Neural cell (in vitro differentiated cells): ENCODE measurements around the gene HAUS3.

Experiments used
- EP300 ChIP-seq: fragments of 450-650 bp; conservative IDR thresholded peaks from 2 replicates; pipeline ENCODE4 v1.6.1; 2014; ENCODE audit warnings: antibody characterized with exemption, mild to moderate bottlenecking, moderate library complexity; ENCODE audit not compliant: poor library complexity, severe bottlenecking
- EZH2 ChIP-seq: fragments of 200-600, 300-800 bp; shearing (Covaris generic), sonication (generic); IDR thresholded peaks from 2 replicates; pipeline ENCODE4 v1.6.1; 2014; ENCODE audit warnings: antibody characterized with exemption, low read length, borderline replicate concordance, mild to moderate bottlenecking; ENCODE audit not compliant: insufficient read depth, poor library complexity, severe bottlenecking
- MXI1 ChIP-seq: fragments of 450-650 bp; conservative IDR thresholded peaks from 2 replicates; pipeline ENCODE4 v1.6.1; 2014; ENCODE audit warnings: antibody characterized with exemption, mild to moderate bottlenecking; ENCODE audit not compliant: poor library complexity, severe bottlenecking
- POLR2AphosphoS5 ChIP-seq: IDR thresholded peaks from 2 replicates; pipeline ENCODE4 v1.6.1; 2012
- SMC3 ChIP-seq: fragments of 450-650 bp; conservative IDR thresholded peaks from 2 replicates; pipeline ENCODE4 v1.6.1; 2014; ENCODE audit warnings: antibody characterized with exemption, mild to moderate bottlenecking, moderate library complexity; ENCODE audit not compliant: poor library complexity
- TAF1 ChIP-seq: IDR thresholded peaks from 2 replicates; pipeline ENCODE4 v1.6.1; 2012; ENCODE audit warnings: low read depth
- TF ChIP-seq, protein P1 (sequence below): fragments of 450-650 bp; IDR thresholded peaks from 2 replicates; pipeline ENCODE4 v1.5.1; 2014; ENCODE audit warnings: antibody characterized with exemption, mild to moderate bottlenecking, moderate library complexity; ENCODE audit not compliant: poor library complexity, severe bottlenecking
- TF ChIP-seq, protein P2 (sequence below): IDR thresholded peaks from 2 replicates; pipeline ENCODE4 v1.6.1; 2012; ENCODE audit warnings: borderline replicate concordance

DNA sequence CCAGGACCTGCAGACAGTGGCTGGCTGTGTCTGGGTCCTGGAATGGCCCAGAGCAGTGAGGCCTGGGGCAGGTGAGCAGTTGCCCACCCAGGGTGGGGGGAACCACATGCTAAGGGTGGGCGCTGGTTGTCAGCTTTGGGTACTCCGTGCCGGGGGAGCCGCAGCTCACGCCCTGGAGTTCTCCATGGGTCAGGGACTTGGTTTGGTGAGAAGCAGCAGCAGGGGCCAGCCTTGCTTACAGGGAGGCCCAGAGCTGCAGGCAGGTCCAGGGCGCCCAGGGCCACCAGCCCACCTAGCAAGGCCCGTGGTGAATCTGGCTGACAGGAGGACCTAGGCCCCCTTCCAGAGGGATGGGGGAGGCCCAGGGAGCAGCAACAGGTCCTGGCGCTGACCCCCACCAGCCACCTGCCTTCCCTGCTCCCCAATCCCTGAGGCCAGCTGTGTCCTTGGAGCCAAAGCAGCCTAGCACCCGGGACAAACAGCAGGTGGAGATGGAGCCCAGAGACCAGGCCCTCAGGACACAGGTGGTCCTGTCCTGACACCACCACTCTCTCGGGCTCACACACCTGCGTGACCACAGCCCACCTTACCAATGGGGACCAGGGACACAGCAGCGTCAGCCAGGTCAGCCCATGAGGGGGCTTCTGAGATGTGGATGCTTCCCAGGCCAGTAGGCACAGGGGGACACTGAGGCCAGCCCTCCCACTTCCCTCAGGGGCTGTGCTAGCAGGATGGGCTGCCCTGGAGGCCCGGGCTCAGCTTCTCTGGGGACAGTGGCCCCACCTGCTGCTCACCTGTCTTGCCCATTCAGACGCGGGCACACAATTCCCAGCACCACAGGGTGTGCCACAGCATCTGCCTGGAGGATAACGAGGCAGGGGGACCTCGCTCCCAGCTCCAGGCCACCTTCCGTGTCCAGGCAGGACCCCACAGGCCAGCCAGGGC lies 16.4 kb upstream of the HAUS3 start:
- TF ChIP-seq, protein P1, sequence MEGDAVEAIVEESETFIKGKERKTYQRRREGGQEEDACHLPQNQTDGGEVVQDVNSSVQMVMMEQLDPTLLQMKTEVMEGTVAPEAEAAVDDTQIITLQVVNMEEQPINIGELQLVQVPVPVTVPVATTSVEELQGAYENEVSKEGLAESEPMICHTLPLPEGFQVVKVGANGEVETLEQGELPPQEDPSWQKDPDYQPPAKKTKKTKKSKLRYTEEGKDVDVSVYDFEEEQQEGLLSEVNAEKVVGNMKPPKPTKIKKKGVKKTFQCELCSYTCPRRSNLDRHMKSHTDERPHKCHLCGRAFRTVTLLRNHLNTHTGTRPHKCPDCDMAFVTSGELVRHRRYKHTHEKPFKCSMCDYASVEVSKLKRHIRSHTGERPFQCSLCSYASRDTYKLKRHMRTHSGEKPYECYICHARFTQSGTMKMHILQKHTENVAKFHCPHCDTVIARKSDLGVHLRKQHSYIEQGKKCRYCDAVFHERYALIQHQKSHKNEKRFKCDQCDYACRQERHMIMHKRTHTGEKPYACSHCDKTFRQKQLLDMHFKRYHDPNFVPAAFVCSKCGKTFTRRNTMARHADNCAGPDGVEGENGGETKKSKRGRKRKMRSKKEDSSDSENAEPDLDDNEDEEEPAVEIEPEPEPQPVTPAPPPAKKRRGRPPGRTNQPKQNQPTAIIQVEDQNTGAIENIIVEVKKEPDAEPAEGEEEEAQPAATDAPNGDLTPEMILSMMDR: no peak
- TF ChIP-seq SMC3: no peak
- TF ChIP-seq, protein P2, sequence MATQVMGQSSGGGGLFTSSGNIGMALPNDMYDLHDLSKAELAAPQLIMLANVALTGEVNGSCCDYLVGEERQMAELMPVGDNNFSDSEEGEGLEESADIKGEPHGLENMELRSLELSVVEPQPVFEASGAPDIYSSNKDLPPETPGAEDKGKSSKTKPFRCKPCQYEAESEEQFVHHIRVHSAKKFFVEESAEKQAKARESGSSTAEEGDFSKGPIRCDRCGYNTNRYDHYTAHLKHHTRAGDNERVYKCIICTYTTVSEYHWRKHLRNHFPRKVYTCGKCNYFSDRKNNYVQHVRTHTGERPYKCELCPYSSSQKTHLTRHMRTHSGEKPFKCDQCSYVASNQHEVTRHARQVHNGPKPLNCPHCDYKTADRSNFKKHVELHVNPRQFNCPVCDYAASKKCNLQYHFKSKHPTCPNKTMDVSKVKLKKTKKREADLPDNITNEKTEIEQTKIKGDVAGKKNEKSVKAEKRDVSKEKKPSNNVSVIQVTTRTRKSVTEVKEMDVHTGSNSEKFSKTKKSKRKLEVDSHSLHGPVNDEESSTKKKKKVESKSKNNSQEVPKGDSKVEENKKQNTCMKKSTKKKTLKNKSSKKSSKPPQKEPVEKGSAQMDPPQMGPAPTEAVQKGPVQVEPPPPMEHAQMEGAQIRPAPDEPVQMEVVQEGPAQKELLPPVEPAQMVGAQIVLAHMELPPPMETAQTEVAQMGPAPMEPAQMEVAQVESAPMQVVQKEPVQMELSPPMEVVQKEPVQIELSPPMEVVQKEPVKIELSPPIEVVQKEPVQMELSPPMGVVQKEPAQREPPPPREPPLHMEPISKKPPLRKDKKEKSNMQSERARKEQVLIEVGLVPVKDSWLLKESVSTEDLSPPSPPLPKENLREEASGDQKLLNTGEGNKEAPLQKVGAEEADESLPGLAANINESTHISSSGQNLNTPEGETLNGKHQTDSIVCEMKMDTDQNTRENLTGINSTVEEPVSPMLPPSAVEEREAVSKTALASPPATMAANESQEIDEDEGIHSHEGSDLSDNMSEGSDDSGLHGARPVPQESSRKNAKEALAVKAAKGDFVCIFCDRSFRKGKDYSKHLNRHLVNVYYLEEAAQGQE: no peak
- TF ChIP-seq POLR2AphosphoS5: no peak
- no peak for TF ChIP-seq TAF1
- no peak for TF ChIP-seq EP300
- TF ChIP-seq EZH2: no peak
- no peak for TF ChIP-seq MXI1
